Breast epithelium (tissue), 3 donors: ENCODE results near the gene HRH3.

ENCODE experiments used
- POLR2A ChIP-seq: fragments of 450-650 bp; IDR thresholded peaks from one replicate; pipeline ENCODE4 v1.6.1; 2016; ENCODE audit warnings: antibody characterized with exemption, mild to moderate bottlenecking, moderate library complexity
- POLR2AphosphoS5 ChIP-seq, 3 donors: sonication (generic); formaldehyde crosslinking; IDR thresholded peaks; one replicate each; pipeline ENCODE4 v1.6.1; 2017; ENCODE audit warnings: antibody characterized with exemption in 3 of 3
- TF ChIP-seq, protein P1 (sequence below), 3 donors: fragments of 450-650 bp; IDR thresholded peaks; one replicate each; pipeline ENCODE4 v1.5.1; 2016 to 2017; ENCODE audit warnings: antibody characterized with exemption in 3 of 3, mild to moderate bottlenecking in 3 of 3, moderate library complexity in 3 of 3

DNA sequence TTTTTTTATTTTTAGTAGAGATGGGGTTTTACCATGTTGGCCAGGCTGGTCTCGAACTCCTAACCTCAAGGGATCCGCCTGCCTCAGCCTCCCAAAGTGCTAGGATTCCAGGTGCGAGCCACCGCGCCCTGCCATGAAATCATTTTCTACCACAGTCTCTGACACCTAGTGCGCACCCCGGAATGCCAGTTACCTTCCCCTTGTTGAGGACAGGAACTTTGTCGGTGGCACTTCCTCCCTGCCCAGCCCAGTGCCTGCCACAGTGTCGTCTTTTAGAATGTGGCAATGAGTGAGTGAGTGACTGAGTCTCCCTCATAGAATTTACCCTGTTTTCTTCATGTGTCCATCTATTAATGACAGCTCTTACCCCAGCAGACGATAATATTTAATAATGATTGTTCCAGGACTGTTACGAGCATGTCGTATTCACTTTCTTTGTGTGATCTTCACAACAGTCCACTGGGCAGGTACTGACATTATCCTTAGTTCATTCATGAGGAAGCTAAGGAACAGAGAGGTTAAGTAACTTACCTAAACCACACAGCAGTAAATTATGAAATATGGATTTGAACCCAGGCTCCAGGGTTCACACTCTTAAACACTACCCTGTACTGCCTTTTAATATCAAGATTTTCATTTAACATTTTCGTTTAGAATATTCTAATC lies 20.1 kb upstream of the HRH3 start:
- TF ChIP-seq POLR2AphosphoS5 (IDR thresholded peaks at IDR 0.05) (no peak), POLR2A (no peak)
- TF ChIP-seq, protein P1, sequence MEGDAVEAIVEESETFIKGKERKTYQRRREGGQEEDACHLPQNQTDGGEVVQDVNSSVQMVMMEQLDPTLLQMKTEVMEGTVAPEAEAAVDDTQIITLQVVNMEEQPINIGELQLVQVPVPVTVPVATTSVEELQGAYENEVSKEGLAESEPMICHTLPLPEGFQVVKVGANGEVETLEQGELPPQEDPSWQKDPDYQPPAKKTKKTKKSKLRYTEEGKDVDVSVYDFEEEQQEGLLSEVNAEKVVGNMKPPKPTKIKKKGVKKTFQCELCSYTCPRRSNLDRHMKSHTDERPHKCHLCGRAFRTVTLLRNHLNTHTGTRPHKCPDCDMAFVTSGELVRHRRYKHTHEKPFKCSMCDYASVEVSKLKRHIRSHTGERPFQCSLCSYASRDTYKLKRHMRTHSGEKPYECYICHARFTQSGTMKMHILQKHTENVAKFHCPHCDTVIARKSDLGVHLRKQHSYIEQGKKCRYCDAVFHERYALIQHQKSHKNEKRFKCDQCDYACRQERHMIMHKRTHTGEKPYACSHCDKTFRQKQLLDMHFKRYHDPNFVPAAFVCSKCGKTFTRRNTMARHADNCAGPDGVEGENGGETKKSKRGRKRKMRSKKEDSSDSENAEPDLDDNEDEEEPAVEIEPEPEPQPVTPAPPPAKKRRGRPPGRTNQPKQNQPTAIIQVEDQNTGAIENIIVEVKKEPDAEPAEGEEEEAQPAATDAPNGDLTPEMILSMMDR (IDR thresholded peaks at IDR 0.05) = no peak
